ENCODE data around the gene FRMD8. TPM values are rescaled to one million over a fixed set of nuclear protein-coding genes. Genes with fewer than 3 reads are reported as not detected.

The FRMD8 gene
- total RNA-seq, 2 donors from 2014 or later, result 20.0 to 46.8 TPM

DNA sequence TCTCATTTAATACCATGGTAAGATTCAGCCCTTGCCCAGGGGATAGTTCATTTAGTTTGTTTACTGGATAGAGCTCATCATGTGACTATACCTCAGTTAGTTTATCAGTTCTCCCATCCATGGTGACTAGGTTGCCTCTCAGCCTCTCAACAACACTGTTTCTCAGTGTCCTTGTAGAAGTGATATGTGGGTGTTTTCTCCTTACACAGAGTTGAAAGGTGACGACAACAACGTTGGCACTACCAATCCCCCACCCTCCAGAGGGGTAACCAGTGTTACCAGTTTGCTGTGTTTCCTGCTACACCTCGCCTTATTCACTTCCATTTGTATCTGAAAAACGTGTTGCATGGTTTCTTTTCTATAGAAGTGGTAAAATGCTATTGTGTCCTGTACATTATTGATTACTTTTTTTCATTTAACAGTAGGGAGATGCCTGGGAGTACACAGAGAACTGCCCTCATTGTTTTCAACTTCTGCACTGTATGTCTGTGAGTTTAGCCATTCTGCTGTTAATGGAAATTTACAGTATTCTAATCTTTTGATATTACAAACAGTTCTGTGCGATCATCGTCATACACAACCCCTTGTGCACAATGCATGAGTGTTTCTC is 47.7 kb downstream of the FRMD8 start:
- Histone ChIP-seq H3K27ac (peak overlapping the region in 2 of 4 donors; percentile 45 to 100), H3K27me3 (no peaks in the 10 kb centered on the region), H3K4me3 (no peak overlapping the region), H3K4me1 (peaks cover 73% of the 10 kb centered on the region), H3K9me3 (no peaks in the 10 kb centered on the region), H3K36me3 (replicated peaks in 1 of 2; ENCODE audit: insufficient read depth in 1 of 2, low read depth in 2 of 2) (peaks cover 5 to 24% of the 10 kb centered on the region in 2 donors)
- intact Hi-C loops (cut with DNase I), result no loop called here
- ATAC-seq (no peak), DNase-seq (no peak)
- TF ChIP-seq POLR2A (IDR thresholded peaks at IDR 0.05) (peak in 1 of 3 donors; percentile 23), CTCF (IDR thresholded peaks at IDR 0.05) (no peak)
- 39 to 54% methylated on average over 6 of the region's 6 CpGs for WGBS, 2 donors

GRCh38 chr11:65434667-65435410 is 48.4 kb downstream of the FRMD8 start:
- no peaks in the 10 kb centered on the region for H3K27me3 ChIP-seq
- TF ChIP-seq CTCF (IDR thresholded peaks at IDR 0.05), result no peak
- TF ChIP-seq POLR2A (IDR thresholded peaks at IDR 0.05), result no peak
- no peak for DNase-seq
- H3K36me3 ChIP-seq (replicated peaks in 1 of 2; ENCODE audit: insufficient read depth in 1 of 2, low read depth in 2 of 2), result peaks cover 5 to 24% of the 10 kb centered on the region in 2 donors
- H3K4me1 ChIP-seq, result peaks cover 73% of the 10 kb centered on the region
- peak overlapping the region in 1 of 4 donors; percentile 100 for H3K27ac ChIP-seq
- intact Hi-C loops (cut with DNase I), result no loop called here
- no peak overlapping the region for H3K4me3 ChIP-seq
- WGBS, 2 donors, result 85 to 87% methylated on average over 5 of the region's 5 CpGs
- ATAC-seq, result no peak
- no peaks in the 10 kb centered on the region for H3K9me3 ChIP-seq

DNA sequence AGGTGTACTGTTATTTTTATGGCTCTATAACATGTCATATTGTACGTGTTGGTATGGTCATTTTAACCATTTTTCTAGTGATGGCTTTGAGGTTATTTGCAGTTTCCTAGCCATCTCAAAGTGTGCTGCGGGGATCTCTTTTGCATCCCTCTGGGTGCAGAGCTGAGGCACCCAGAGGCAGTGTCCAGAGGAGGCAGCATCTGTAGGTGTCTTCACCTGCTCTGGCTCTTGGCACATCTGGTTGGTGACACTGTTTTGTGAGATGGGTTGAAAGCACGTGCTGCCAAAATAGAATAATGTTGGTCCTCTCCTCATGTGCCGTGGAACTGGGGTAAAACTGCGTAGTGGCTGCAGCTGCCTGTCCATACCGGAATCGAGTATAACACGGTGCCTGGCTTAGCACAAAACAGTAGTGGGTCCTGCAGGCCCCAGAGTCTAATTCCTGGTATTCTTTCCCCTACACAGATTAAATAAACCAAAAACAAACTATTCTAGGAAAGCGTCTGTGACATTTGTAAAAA is 49.0 kb downstream of the FRMD8 start:
- Histone ChIP-seq H3K27me3 (no peaks in the 10 kb centered on the region), H3K27ac (peak overlapping the region in 3 of 4 donors; percentile 11 to 48 (median 22)), H3K36me3 (replicated peaks in 1 of 2; ENCODE audit: insufficient read depth in 1 of 2, low read depth in 2 of 2) (peaks cover 5 to 24% of the 10 kb centered on the region in 2 donors), H3K9me3 (no peaks in the 10 kb centered on the region), H3K4me1 (peaks cover 73% of the 10 kb centered on the region), H3K4me3 (no peak overlapping the region)
- DNase-seq (peak in 1 of 4 donors; percentile 23), ATAC-seq (no peak)
- WGBS, 2 donors, result 81 to 82% methylated on average over 9 of the region's 9 CpGs
- intact Hi-C loops (cut with DNase I), result no loop called here
- no peak for TF ChIP-seq CTCF (IDR thresholded peaks at IDR 0.05)
- no peak for TF ChIP-seq POLR2A (IDR thresholded peaks at IDR 0.05)

DNA sequence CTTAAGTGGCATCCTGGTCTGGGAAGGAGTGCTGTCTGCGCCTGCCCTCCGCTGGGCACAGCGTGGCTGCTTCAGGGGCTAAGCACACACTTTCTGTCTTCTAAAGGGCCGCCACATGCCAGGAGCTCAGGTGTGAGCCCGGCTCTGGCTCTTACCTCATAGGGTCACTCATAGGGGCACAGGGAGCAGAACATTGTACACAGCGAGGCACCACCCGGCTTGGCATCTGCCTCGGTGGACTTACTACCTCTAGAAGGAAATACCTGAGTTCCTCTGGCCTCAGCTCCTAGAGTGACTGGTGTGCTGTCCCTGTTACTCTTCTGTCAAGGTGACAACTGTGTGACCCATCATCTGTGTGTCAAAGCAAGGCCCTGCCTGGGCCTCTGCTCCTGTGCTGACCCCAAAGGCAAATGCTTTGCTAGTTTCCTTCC is 49.6 kb downstream of the FRMD8 start:
- Histone ChIP-seq H3K27ac (peak overlapping the region in 3 of 4 donors; percentile 11 to 48 (median 22)), H3K36me3 (replicated peaks in 1 of 2; ENCODE audit: insufficient read depth in 1 of 2, low read depth in 2 of 2) (peaks cover 5 to 24% of the 10 kb centered on the region in 2 donors), H3K4me3 (no peak overlapping the region), H3K4me1 (peaks cover 73% of the 10 kb centered on the region), H3K9me3 (no peaks in the 10 kb centered on the region), H3K27me3 (no peaks in the 10 kb centered on the region)
- TF ChIP-seq CTCF (IDR thresholded peaks at IDR 0.05) (no peak), POLR2A (IDR thresholded peaks at IDR 0.05) (no peak)
- DNase-seq (peak in 3 of 4 donors; percentile 23 to 59 (median 57)), ATAC-seq (peak; percentile 5)
- WGBS, 2 donors, result 85 to 96% methylated on average over 4 to 8 of the region's 8 CpGs
- intact Hi-C loops (cut with DNase I), result no loop called here

Measured in body of pancreas (tissue), 4 donors.